ENCODE measurements around the gene HOXA11. TPM values are rescaled to one million over a fixed set of nuclear protein-coding genes. Genes with fewer than 3 reads are reported as not detected.

HOXA11 gene
- total RNA-seq, 1 donor from 2014 or later: 10.7 TPM

DNA sequence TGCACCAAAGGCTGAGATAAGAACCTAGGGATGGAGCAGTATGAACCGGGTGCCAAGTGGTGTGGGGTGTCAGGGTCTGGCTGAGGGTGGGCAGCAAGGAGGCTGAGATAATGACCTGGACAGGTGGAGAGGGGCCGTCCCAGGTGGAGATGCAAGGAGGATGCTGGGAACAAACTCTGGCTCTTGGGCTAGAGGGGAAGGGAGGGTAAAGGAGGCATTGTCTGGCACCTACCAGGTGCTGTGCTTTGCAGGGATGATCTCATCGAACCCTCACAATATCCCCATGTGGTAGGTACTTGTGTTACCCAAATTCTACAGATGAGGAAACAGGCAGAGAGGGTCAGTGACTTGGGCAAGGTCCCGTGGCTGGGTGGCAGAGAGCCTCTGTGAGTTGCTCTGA is 34.8 kb upstream of the HOXA11 start:
- no peak for DNase-seq (ENCODE audit: low read depth)
- TF ChIP-seq, protein P1, sequence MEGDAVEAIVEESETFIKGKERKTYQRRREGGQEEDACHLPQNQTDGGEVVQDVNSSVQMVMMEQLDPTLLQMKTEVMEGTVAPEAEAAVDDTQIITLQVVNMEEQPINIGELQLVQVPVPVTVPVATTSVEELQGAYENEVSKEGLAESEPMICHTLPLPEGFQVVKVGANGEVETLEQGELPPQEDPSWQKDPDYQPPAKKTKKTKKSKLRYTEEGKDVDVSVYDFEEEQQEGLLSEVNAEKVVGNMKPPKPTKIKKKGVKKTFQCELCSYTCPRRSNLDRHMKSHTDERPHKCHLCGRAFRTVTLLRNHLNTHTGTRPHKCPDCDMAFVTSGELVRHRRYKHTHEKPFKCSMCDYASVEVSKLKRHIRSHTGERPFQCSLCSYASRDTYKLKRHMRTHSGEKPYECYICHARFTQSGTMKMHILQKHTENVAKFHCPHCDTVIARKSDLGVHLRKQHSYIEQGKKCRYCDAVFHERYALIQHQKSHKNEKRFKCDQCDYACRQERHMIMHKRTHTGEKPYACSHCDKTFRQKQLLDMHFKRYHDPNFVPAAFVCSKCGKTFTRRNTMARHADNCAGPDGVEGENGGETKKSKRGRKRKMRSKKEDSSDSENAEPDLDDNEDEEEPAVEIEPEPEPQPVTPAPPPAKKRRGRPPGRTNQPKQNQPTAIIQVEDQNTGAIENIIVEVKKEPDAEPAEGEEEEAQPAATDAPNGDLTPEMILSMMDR (conservative IDR thresholded peaks at IDR 0.05; ENCODE audit: low read depth, low read length): no peak
- no peak overlapping the region for H3K4me3 ChIP-seq (ENCODE audit: low read depth, low read length)

DNA sequence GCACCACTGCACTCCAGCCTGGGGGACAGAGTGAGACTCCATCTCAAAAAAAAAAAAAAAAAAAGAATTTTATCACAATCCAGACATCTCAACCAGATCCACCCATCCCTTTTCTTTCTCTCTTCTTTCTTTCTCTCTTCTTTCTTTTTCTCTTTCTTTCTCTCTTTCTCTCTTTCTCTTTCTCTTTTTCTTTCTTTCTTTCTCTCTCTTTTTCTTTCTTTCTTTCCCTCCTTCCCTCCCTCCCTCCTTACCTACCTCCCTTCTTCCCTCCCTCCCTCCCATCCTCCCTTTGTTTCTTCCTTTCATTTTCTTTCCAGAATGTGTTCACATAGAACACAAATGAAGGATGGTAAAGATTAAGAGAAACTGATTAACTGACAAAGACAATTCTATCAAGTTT is 32.9 kb upstream of the HOXA11 start:
- no peak overlapping the region for H3K4me3 ChIP-seq (ENCODE audit: low read depth, low read length)
- DNase-seq (ENCODE audit: low read depth): no peak
- TF ChIP-seq, protein P1 (conservative IDR thresholded peaks at IDR 0.05; ENCODE audit: low read depth, low read length): no peak

DNA sequence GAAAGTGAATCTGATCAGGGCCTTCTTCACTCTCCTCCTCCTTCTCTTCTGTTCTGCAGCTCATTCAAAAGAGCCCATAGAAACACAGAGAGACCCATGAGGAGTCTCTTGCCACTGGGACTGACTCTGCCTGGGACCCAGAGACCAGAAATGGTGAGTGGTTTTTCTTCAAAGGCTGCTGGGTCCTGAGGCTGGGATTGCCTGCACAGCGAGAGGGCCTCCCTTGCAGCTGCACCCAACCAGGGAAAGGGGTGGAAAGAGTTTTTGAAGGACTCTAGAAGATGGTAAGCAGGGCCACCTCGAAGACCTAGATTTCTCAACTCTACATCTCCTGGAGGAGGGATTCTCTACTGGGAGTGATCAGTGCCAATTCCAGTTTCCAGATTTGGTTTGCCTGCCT is 30.3 kb upstream of the HOXA11 start:
- DNase-seq (ENCODE audit: low read depth): no peak
- TF ChIP-seq, protein P1 (conservative IDR thresholded peaks at IDR 0.05; ENCODE audit: low read depth, low read length): no peak

DNA sequence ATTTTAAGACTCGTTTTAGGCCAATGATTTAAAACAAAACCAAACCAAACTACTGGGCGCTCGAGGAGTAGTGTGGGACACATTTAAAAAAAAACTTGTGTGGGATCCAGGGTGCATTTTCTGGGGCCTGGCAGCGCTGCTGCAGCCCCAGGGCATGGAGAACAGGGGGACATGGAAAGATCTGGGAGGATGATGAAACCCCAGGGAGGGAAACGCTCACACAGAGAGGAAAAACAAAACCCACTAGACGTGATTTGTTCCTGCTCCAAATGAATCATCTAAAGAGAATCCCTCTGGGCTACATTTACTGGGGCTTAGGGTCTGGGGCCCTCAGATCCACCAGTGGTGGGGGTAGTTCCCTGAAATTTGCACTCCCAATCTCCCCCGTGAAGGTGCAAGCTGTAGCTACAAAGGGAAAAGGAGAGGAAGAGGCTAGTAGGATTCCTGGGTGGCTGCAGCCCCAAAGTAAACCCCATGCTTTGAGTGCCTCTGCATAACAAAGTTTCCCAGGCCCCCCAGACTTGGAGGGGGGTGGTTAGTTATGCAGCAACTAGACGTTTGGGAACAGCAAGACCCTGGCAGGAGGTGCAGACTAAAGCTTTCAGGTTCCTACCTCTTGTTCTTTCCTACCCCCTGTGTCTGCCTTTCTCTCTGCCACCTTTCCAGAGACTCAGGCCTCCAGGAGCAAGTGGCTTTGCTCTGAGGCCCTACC is 29.4 kb upstream of the HOXA11 start:
- no peak overlapping the region for H3K4me3 ChIP-seq (ENCODE audit: low read depth, low read length)
- no peak for DNase-seq (ENCODE audit: low read depth)
- TF ChIP-seq, protein P1 (conservative IDR thresholded peaks at IDR 0.05; ENCODE audit: low read depth, low read length): no peak

More for the DNA sequence above, 30.3 kb upstream of the HOXA11 start:
- H3K4me3 ChIP-seq (ENCODE audit: low read depth, low read length): no peak overlapping the region

DNA sequence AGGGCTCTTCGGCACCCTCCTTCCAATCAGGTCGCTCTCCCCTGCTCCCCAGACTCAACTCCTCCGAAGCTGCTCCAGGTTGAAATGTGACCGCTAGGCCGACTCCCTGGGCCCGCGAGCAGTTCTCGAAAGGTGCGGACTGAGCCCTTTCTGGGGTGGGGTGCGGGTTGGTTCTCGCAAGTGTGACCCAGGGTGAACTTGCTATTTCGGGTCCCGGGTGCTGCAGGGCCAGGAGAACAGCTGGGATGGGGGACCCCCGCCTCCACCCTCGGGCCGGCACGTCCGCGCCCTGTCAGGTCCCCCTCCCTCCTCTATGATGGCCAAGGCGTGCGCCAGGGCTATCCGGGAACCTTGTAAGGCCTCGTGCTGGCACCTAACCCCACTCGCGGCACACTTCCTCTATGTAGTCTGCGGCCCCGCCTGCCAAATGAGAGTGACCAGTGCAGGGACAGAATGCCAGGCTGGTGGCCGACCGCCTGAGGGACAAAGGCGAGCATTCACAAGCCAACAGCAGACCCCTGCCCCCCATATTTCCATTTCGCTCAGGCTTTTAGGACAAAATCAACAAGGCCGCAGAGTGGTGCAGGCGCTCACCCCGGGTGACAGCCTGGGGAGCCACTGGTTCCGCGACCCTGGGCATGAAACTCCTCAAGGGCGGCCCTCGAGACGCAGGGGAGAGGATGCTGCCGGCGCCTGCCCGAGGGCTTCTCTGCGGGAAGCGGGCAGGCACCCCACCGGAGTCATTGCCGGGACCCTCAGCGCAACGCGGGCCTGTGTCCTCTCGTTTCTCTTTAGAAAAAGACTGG is 28.6 kb upstream of the HOXA11 start:
- no peak overlapping the region for H3K4me3 ChIP-seq (ENCODE audit: low read depth, low read length)
- no peak for DNase-seq (ENCODE audit: low read depth)
- TF ChIP-seq, protein P1 (conservative IDR thresholded peaks at IDR 0.05; ENCODE audit: low read depth, low read length): no peak

DNA sequence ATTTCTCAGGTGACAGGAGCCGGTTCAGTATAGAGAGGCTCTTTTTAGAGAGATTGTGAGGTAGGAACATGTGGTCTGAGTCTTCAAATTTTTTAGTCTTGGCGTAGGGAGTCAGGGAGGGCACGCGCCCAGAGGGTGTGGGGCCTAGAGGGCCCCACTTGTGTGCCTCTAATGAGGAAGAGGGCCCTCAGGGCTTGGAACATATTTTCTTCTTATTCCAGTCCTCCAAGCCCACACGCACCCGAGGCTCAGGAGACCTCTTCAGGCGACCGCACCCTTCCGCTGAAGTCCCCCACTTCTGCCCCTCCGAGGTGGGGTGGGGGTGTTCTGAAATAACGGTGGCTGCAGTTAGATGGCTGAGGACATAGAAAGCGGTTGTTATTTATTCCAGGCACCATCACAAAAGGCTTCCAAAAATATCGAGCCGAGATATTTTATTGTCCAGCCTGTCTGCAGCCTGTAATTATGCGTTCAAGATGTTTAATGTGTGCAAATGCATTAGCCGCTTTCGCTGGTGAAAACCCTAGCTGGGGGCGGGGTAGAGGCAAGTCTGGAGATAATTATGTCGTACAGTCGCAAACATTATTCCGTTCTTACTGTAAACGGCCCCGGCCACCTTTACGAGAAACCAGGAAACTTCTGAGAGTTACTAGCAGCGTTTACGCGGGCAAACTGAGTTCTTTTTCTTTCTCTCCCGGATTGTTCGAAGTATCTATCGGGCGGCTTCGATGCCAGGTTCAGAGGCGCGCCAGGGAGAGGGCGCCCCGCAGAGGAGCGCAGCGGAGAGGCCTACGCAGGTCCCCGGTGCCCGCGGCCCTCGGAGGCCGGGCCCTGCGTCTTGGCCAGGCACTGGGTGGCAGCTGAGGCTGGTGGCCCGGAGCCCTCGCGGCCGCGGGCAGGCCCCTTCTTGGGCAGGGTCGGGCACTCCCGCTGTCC is 27.7 kb upstream of the HOXA11 start:
- TF ChIP-seq, protein P1 (conservative IDR thresholded peaks at IDR 0.05; ENCODE audit: low read depth, low read length): no peak
- no peak for DNase-seq (ENCODE audit: low read depth)
- no peak overlapping the region for H3K4me3 ChIP-seq (ENCODE audit: low read depth, low read length)
